ENCODE data around the gene NAT14.

DNA sequence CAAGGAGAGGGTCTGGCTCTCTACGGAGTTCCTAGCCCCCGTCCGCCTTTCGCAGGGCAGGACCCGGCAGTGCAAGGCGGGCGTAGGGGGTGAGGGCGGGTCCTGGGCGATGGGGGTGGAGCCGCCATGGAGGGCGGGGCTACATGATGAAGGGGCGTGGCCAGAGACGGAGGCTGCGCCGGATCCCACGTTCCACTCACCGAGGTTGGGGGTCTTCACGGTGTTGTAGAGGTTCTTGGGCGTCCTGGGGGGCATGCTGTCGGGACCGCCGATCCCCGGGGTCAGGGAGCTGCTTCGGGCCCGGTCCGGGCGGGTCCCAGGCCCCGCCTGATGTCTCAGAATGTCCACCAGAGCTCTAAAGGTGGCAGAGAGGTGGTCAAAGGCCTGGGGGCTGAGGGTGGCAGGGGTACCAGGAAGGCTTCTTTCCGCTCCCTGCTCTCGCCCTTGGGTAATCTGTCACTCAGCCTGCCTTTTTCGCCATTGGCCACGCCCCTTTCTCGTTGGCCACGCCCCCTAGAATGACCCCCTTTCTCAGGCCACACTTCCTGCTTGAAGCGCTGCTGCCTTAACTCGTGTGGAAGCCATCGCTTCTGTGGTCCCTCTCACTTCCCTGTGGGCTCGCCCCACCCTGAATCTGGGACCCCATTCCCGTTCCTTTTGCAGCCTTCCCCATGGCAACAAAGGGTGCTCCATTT lies 44.4 kb upstream of the NAT14 start:
- TF ChIP-seq, protein P1, sequence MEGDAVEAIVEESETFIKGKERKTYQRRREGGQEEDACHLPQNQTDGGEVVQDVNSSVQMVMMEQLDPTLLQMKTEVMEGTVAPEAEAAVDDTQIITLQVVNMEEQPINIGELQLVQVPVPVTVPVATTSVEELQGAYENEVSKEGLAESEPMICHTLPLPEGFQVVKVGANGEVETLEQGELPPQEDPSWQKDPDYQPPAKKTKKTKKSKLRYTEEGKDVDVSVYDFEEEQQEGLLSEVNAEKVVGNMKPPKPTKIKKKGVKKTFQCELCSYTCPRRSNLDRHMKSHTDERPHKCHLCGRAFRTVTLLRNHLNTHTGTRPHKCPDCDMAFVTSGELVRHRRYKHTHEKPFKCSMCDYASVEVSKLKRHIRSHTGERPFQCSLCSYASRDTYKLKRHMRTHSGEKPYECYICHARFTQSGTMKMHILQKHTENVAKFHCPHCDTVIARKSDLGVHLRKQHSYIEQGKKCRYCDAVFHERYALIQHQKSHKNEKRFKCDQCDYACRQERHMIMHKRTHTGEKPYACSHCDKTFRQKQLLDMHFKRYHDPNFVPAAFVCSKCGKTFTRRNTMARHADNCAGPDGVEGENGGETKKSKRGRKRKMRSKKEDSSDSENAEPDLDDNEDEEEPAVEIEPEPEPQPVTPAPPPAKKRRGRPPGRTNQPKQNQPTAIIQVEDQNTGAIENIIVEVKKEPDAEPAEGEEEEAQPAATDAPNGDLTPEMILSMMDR (IDR thresholded peaks at IDR 0.05), result no peak
- no peak for TF ChIP-seq POLR2A (IDR thresholded peaks at IDR 0.05)
